IPS-NIHi11 (cell line): ENCODE results near the gene KRT74.
A peak's percentile ranks its signal among the peaks of the same experiment; 100 is the strongest.

Experiments used
- DNase-seq: peaks from one replicate; pipeline ENCODE4 v3.0.0; 2012; ENCODE audit warnings: mixed read lengths, low spot score

The KRT74 gene

GRCh38 chr12:52573306-52573705, 337 bp downstream of the KRT74 start:
- no peak for DNase-seq

- no peak for DNase-seq
Measured at GRCh38 chr12:52570511-52570910, 3.1 kb downstream of the KRT74 start.

- DNase-seq, result no peak
Measured at GRCh38 chr12:52568111-52568510, 5.5 kb downstream of the KRT74 start.

- no peak for DNase-seq
Measured at GRCh38 chr12:52566847-52567291, 6.8 kb downstream of the KRT74 start.

GRCh38 chr12:52564582-52564981, 9.1 kb downstream of the KRT74 start:
- DNase-seq, result no peak

- peak; percentile 49 for DNase-seq
Measured at GRCh38 chr12:52561880-52562449, 11.7 kb downstream of the KRT74 start.

GRCh38 chr12:52559979-52560378, 13.7 kb downstream of the KRT74 start:
- no peak for DNase-seq

- no peak for DNase-seq
Measured at GRCh38 chr12:52558781-52559445, 14.7 kb downstream of the KRT74 start.

GRCh38 chr12:52557476-52557875, 16.2 kb downstream of the KRT74 start:
- DNase-seq, result no peak

- no peak for DNase-seq
Measured at GRCh38 chr12:52555577-52555976, 18.1 kb downstream of the KRT74 start.

GRCh38 chr12:52552681-52553195, 20.9 kb downstream of the KRT74 start, which contains the start of gene KRT71:
TSS of gene KRT71 (minus strand) at chr12:52553145. CDS start at chr12:52553077, 68 bp downstream.
- no peak for DNase-seq

- no peak for DNase-seq
Measured at GRCh38 chr12:52552055-52552454, 21.6 kb downstream of the KRT74 start.

- no peak for DNase-seq
Measured at GRCh38 chr12:52551216-52551865, 22.3 kb downstream of the KRT74 start.

- peak; percentile 48 for DNase-seq
Measured at GRCh38 chr12:52546126-52546525, 27.5 kb downstream of the KRT74 start.

- peak; percentile 57 for DNase-seq
Measured at GRCh38 chr12:52543985-52544883, 29.4 kb downstream of the KRT74 start.

GRCh38 chr12:52542785-52543318, 30.8 kb downstream of the KRT74 start:
- DNase-seq, result no peak

- DNase-seq, result no peak
Measured at GRCh38 chr12:52542157-52542556, 31.5 kb downstream of the KRT74 start.

GRCh38 chr12:52541709-52542108, 31.9 kb downstream of the KRT74 start:
- DNase-seq, result no peak

- no peak for DNase-seq
Measured at GRCh38 chr12:52540531-52540930, 33.1 kb downstream of the KRT74 start.

GRCh38 chr12:52539821-52540173, 33.8 kb downstream of the KRT74 start:
- no peak for DNase-seq

- DNase-seq, result no peak
Measured at GRCh38 chr12:52539083-52539820, 34.4 kb downstream of the KRT74 start.
